GM20431 (cell line): ENCODE data around the gene ACTR3C.

Experiments
- in situ Hi-C: fragments of 300-500 bp; cut with MseI, MboI; formaldehyde crosslinking; loops from one replicate; pipeline ENCODE4 v1.15.0; 2020; ENCODE audit warnings: low sequenced_read_pairs; ENCODE audit not compliant: unreplicated experiment

The ACTR3C gene

DNA sequence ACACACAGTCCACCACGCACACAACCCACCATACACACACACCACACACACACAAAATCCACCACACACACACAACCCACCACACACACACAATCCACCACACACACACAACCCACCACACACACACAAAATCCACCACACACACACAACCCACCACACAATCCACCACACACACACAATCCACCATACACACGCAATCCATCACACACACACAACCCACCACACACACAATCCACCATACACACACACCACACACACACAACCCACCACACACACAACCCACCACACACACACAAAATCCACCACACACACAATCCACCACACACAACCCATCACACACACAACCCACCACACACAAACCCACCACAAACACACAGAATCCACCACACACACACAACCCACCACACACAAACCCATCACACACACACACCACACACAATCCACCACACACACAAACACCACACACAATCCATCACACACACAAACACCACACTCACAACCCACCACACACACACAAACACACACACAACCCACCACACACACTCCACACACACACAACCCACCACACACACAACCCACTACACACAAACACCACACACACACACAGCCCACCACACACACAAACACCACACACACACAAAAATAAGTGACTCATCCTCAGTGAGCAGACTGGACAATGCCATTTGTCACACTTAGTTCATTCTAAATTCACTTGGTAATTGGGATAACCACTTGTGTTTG lies 36.4 kb upstream of the ACTR3C start:
- in situ Hi-C loops: no loop called here

DNA sequence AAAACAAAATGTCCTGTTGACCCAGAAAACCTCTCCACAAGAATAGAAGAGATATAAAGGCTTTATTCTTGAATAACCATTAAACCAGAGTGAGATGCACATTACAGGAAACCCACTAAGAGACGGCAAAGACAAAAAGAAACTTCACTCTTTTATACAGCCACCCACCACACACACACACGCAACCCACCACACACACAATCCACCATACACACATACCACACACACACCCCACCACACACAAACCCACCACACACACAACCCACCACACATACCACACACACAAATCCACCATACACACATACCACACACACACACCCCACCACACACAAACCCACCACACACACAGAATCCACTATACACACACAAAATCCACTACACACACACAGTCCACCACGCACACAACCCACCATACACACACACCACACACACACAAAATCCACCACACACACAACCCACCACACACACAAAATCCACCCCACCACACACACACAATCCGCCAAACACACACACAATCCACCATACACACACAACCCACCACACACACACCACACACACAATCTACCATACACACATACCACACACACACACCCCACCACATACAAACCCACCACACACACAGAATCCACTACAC lies 35.8 kb upstream of the ACTR3C start:
- in situ Hi-C loops: no loop called here

DNA sequence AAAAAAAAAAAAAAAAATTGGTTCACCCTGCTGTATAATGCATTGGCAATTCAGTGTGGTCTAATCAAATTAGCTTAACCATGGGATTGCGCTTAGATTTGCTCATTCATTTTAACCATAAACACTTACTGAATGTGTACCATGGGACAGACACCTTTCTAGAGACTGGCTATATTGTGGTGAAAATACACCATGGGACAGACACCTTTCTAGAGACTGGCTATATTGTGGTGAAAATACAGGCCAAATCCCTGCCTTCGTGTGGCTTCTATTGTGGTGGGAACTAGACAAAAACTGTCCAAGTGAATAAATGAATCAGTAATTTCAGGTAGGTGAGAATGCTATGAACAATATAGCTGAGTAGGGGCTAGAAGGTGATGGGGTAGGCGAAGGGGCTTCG lies 35.1 kb upstream of the ACTR3C start:
- in situ Hi-C loops: no loop called here

DNA sequence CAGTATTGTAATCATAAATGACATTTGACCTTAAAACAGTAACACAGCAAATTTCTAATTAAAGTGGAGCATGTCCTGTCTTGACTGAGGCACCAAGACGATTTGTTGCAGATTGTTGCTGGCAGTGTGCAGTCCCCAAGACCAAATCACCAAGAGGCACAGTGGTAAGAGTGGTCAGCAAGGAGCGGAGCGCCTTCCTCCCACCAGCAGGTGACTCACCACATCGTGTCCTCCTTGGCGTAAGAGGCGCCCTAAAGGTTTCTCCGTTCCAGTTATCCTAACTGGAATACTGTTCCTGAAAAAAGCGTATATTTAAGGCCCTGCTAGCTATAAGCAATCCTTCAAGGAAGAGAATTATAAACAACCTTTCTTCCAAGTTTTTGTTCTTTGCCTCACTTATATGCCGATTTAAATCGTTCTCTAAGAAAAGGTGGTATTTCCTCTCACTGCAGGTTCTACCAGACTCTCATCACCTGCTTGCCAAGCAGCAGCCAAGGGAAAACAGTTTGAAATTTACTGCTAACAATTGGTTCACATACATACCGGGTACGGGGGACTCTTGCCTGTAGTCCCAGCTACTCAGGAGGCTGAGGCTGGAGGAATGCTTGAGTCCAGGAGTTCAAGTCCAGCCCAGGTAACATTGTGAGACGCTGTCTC lies 34.6 kb upstream of the ACTR3C start:
- in situ Hi-C loops: no loop called here

DNA sequence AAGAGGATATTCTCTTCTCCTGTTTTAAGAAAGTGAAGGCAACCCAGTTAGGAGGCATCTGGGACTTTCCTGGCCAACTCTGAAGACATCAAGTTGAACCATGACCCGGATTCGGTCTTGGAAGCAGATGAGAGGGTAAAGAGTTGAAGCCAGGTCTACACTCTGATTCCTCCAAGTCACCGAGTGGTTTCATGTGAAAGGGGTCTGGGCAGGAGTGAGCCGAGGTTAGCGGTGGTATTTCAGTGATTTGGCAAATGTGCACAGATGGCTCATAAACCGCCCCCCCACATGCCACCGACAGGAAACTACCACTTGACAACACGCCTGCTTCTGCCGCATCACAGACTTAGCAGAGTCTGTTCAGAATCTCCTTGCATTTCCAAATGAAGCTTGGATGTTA lies 33.9 kb upstream of the ACTR3C start:
- in situ Hi-C loops: no loop called here

DNA sequence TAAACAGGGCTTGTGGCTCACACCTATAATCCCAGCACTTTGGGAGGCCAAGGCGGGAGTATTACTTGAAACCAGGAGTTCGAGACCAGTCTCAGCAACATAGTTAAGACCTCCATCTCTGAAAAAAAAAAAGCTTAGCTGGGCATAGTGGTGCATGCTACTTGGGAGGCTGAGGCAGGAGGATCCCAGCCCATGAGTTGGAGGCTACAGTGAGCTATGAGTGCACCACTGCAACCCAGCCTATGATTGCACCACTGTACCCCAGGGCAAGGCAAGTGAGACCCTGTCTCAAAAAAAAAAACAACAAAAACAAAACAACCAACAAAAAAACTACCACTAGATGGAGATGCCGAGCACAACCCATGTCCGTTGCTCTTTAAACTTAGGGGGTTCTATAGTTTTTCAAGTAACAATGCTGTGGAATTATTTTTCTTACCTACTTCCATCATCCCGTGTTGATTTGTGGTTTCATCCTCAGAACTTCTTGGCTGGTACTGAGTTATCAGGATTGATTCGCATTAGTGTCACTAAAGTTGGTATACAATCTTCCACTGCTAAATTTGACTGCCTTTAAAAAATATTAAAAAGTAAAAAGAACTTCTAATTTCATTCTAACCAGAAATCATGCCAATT lies 33.0 kb upstream of the ACTR3C start:
- in situ Hi-C loops: no loop called here

DNA sequence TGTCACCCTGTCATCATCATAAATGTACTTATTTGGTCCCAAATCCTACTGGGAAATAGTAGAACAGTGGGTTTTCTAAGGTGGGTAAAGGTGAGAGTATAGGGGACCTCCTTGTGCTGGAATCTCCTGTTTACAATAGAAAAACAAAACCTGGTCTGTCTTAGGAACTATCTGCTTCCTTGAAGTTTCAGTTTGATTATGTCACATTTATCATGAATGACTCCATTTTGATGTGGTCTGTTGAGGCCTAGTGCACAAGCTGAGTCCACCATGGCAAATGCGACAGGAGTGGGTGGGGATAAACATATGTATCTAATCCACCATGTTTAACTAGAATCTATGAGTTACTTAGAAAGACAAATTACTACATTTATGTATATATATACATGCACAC lies 32.3 kb upstream of the ACTR3C start:
- in situ Hi-C loops: no loop called here

DNA sequence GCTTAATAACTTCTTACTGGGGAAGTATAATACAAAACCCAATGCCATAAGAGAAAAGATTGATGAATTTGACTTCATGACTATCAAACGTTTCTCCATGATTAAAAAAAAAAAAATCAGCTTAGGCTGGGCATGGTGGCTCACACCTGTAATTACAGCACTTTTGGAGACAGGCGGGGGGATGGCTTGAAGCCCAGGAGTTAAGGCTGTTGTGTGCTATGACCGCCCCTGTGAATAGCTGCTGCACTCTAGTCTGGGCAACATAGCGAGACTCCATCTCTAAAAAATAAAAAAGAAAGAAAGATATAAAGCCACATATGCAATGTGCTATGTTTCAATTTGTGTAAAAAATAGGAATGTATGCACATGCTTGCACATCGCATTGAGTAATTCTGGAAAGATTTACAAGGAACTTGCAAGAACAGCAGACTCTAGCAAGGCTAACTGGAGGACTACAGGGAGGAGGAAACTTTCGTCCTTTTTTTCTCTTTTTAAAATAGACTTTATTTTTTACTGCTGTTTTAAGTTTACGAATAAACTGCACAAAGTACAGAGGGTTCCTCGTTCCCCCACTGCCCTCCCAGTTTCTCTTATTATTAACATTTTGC lies 28.3 kb upstream of the ACTR3C start:
- in situ Hi-C loops: no loop called here

DNA sequence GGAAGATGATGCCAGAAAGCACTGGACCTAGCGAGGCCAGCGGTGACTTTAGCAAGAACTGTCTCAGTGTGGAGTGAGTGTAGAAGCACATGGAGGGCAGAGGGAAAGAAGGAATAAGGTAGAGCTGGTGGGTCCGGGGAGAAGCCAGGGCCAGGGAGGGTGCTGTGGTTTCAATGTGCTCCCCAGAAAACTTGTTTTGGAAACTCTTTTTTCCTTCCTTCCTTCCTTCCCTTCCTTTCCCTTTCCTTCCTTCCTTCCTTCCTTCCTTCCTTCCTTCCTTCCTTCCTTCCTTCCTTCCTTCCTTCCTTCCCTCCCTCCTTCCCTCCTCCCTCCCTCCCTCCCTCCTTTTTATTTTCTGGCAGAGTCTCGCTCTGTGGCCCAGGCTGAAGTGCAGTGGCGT lies 23.6 kb upstream of the ACTR3C start:
- in situ Hi-C loops: no loop called here

DNA sequence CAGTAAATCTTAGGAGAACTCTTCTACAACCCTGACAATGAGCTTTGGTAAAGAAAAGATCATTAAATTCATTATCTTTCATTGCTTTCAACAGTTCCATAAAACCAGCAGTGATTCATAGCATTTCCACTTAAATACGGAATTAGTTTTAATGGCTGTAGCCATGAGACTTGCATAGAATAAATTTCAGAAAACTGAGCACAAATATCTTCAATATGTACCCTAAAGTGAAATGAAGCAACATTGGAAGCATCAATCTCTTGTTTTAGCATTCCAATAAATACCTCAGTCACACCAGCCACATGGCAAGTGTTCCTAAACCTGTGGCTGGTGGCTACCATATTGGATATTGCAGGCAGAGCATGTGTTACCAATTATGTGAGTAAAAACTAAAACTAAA lies 21.7 kb upstream of the ACTR3C start:
- in situ Hi-C loops: no loop called here

DNA sequence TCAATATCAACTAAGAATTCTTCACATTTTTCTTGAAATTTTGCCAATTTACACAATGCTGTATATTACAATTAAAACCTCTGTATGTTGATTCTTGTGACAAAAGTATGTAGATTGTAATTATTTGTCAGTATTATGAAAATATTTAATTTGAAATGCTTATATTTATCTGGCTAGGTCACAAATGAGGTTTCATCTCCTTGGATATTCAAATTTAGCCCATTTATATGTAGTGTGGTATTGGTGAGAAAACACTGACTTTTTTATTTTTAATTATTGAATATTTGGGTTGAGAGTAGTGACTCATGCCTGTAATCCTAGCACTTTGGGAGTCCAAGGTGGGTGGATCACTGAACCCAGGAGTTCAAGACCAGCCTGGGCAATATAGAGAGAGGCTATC lies 21.0 kb upstream of the ACTR3C start:
- in situ Hi-C loops: no loop called here

DNA sequence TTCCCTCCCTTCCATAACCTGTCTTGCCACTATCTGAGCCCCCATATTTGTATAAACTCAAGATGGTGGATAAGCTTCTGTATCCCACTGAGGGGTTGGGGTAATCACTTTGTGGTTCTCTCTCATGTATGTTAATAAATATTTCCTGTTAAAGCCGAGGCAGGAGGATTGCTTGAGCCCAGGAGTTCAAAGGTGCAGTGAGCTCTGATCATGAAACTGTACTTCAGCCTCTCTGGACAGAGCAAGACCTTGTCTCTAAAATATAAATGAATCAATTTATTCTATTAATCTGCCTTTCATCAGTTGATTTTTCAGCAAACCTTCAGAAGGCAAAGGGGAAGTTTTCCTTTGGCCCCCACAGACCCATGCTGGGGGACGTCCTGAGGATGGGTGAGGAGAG lies 19.9 kb upstream of the ACTR3C start:
- in situ Hi-C loops: no loop called here

DNA sequence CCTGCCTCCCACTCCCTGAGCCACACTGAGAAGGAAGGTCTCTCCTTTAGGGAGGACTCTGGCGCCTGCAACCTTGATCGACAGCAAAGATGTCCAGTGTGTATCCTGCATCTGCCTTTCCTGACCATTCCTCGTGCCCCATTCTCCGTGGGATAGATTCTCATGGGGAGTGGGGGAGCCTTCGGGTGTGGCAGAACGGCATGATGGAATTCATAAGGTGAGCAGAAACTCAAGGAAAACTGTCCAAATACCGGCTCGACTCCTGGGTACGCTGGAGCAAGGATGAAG lies 18.7 kb upstream of the ACTR3C start:
- in situ Hi-C loops: no loop called here

DNA sequence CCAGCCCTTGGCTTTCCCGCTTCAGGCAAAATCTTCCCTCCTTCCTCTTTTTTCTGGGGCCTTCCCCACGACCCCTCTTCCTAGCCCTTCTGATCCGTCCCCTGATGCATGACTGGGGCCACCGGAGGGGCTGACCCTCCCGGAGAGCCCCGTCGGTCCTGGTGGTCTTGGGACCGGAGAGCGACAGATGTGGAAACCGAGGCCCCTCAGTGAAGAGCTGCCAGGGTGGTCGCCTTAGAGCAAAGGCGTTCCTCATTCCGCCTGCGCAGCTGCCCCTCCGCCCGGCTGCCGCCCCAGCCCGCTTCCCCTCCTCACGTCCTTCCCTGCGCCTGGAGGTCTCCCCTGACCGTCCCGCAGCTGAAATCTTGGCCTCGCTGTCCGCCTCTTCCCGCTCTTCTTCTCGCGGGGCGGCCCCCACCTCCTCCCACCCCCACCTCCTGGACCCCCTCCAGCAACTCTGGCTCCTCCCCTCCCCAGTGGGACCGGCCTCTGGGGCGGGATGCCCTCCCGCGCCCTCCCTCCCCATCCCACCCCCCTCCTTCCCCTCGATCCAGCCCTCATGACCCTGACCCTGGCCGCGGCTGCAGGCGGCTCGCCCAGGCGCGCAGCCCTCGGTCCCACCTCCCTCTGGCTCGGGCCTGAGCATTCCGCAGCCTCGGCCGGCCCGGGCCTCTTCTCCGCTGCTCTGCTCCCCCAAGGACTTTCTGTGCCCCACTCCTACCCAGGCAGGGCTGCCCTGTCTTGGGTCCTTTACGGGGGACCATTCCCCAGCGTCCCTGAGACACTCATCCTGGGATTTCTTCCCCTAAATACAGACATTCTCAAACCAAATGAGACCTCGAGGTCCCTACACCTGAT lies 18.1 kb upstream of the ACTR3C start, which contains the start of gene RARRES2:
TSS of gene RARRES2 (minus strand) at position 367 of the 858 bp plus-strand sequence. CDS start 1,020 bp downstream, outside the sequence.
- in situ Hi-C loops: no loop called here

DNA sequence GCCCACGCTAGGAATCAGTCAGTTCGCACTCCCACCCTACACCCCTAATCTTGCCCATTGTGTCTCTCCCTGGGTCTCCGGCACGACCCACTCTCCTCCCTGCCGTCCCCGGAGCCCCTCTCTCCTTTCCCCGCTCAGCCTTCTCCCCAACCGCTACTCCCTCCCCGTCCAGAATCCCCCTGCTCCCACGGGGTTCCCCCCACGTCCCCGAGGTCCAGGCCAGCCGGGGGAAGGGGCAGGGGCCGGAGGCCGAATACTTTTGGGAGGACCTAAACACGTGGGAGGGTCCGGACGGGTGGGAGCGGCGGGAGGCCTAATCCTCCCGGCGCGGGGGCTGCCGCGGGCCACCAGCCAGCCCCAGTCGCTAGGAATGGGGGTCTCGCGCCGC lies 17.5 kb upstream of the ACTR3C start:
- in situ Hi-C loops: no loop called here

DNA sequence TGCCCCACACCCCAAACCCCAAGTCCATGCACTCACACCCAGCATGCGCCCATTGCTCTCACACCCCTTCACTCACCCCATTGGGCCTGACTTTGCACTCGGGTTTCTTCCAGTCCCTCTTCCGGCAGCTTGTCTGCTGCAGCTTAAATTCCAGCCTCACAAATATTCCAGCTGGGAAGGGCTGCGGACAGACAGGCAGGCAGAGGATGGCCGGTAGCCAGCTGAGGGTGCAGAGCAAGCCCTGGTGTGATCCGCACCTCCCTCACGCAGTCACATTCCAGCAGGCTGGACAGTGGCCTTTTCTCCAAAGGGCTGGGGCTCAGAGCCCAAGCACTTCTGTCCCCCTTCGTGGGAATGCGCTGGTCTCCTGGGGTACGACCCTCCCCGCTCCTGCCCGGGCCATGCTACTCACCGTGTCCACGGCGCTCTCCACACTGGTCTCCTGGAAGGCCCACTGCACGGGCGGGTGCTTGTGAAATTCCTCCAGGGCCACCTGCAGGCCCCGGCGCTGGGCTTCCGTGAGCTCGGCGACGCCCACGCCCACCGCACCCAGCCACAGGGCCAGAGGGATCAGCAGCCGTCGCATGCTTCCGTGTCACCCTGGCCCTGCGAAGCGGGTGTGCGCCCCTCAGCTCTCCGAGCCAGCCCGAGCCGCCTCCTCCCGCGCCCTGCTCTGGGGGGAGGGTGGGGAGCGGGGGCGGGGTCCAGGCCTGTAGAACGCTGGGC lies 16.8 kb upstream of the ACTR3C start:
- in situ Hi-C loops: no loop called here

DNA sequence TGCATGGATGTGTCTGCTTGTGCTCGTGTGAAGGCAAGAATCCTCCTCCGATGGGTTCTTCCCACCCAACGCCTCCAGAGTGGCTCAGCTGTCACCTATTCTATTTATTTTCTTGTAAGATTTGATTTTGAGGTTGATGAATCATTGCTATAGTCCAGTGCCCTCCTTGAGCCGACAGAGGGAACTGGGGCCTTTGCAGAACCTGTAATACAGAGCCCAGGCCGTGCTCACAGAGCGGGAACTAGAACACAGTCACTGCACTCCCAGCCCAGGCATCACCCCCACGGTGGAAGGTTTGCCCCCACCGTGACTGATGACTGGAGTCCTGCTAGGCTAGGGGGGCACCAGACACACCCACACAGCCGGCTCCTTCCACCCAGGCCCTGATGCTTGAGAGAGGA lies 16.1 kb upstream of the ACTR3C start:
- in situ Hi-C loops: no loop called here

DNA sequence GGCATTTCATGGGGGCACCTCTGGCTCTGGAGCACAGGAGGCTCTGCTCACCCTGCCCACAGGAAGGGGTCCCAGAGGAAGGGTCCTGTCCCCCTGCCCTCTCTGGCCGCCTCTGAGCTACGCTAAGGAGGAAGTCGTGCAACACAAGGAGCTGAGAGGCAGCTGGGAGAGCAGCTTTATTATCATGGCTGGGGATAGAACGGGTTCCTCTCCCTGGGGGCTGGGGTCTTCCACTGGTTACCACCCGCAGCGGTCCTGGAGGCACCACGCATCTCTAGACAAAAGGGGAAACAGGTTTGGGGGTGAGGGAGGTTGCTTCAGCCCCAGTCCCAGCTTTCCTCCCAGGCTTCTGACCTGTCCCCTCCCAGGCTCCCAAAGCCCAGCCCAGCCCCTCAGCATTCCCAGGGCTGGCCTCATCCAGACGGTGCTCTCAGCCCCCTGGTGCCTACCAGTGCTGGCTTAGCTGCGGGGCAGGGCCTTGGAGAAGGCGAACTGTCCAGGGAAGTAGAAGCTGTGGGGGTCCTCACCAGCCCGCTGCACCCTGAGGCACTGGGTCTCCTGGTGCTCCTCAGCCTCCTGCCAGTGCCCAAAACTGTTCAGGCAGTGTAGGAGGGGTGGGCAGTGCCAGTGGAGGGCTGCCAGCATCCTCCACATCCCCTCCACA lies 15.0 kb upstream of the ACTR3C start:
- in situ Hi-C loops: no loop called here

DNA sequence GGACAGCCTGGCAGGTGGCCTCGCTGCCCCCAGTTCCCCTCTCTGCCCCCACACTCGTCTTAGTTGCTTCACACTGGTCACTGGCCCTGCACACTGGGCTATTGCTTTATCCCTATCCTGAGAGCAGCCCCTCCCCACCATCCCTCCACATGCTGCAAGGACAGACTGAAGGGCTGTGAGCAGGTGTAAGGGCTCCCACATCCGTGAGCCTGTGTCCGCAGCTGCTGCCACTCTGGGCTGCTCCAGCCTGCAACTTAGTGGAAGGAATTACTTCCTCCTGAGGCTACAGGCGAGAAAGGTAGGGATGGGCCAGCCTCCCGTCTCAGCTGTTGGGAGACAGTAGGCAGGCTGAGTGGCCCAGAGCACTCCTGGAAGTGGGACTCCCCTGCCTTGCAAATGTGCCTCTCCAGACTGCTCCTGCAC lies 14.3 kb upstream of the ACTR3C start:
- in situ Hi-C loops: no loop called here
